WTC11 (cell line): Measurements from ENCODE around the gene PPM1M.

Experiments used
- CREB1 ChIP-seq: sonication (generic); formaldehyde crosslinking; IDR thresholded peaks from 2 replicates; pipeline ENCODE4 v1.8.0; 2023; ENCODE audit warnings: mild to moderate bottlenecking, missing genetic modification reagents
- FOXP1 ChIP-seq: sonication (generic); formaldehyde crosslinking; IDR thresholded peaks from 2 replicates; pipeline ENCODE4 v1.8.0; 2022; ENCODE audit warnings: missing genetic modification reagents, mild to moderate bottlenecking, moderate library complexity, borderline replicate concordance
- TCF7 ChIP-seq: sonication (generic); formaldehyde crosslinking; IDR thresholded peaks from 2 replicates; pipeline ENCODE4 v1.8.0; 2022; ENCODE audit warnings: mild to moderate bottlenecking, low read depth, missing genetic modification reagents, moderate library complexity
- TEAD4 ChIP-seq: sonication (generic); formaldehyde crosslinking; IDR thresholded peaks from 2 replicates; pipeline ENCODE4 v1.8.0; 2022; ENCODE audit warnings: mild to moderate bottlenecking, missing genetic modification reagents
- ZNF121 ChIP-seq: sonication (generic); formaldehyde crosslinking; IDR thresholded peaks from 2 replicates; pipeline ENCODE4 v1.8.0; 2023; ENCODE audit warnings: missing genetic modification reagents
- TF ChIP-seq, protein P1 (sequence below): fragments of 200-600 bp; IDR thresholded peaks from 2 replicates; pipeline ENCODE4 v1.8.0; 2022; ENCODE audit warnings: antibody characterized with exemption
- TF ChIP-seq, protein P2 (sequence below): sonication (generic); formaldehyde crosslinking; IDR thresholded peaks from 2 replicates; pipeline ENCODE4 v1.8.1; 2023; ENCODE audit warnings: mild to moderate bottlenecking, moderate library complexity, missing genetic modification reagents
- TF ChIP-seq, protein P3 (sequence below): sonication (generic); formaldehyde crosslinking; IDR thresholded peaks from 2 replicates; pipeline ENCODE4 v1.8.1; 2022; ENCODE audit warnings: mild to moderate bottlenecking, missing genetic modification reagents, moderate library complexity, borderline replicate concordance
- TF ChIP-seq, protein P4 (sequence below): sonication (generic); formaldehyde crosslinking; IDR thresholded peaks from 2 replicates; pipeline ENCODE4 v1.8.1; 2023; ENCODE audit warnings: mild to moderate bottlenecking, missing genetic modification reagents, moderate library complexity
- TF ChIP-seq, protein P5 (sequence below): sonication (generic); formaldehyde crosslinking; IDR thresholded peaks from 2 replicates; pipeline ENCODE4 v1.8.1; 2022; ENCODE audit warnings: low read depth, mild to moderate bottlenecking, moderate library complexity, missing genetic modification reagents, borderline replicate concordance
- TF ChIP-seq, protein P6 (sequence below): sonication (generic); formaldehyde crosslinking; IDR thresholded peaks from 2 replicates; pipeline ENCODE4 v1.8.0; 2022; ENCODE audit warnings: mild to moderate bottlenecking, missing genetic modification reagents
- TF ChIP-seq, protein P7 (sequence below): sonication (generic); formaldehyde crosslinking; IDR thresholded peaks from 2 replicates; pipeline ENCODE4 v1.8.1; 2023; ENCODE audit warnings: mild to moderate bottlenecking, missing genetic modification reagents, borderline replicate concordance
- TF ChIP-seq, protein P8 (sequence below): sonication (generic); formaldehyde crosslinking; conservative IDR thresholded peaks from 2 replicates; pipeline ENCODE4 v1.8.1; 2022; ENCODE audit warnings: mild to moderate bottlenecking, missing genetic modification reagents
- TF ChIP-seq, protein P9 (sequence below): sonication (generic); formaldehyde crosslinking; IDR thresholded peaks from 2 replicates; pipeline ENCODE4 v1.8.0; 2022; ENCODE audit warnings: mild to moderate bottlenecking, missing genetic modification reagents

DNA sequence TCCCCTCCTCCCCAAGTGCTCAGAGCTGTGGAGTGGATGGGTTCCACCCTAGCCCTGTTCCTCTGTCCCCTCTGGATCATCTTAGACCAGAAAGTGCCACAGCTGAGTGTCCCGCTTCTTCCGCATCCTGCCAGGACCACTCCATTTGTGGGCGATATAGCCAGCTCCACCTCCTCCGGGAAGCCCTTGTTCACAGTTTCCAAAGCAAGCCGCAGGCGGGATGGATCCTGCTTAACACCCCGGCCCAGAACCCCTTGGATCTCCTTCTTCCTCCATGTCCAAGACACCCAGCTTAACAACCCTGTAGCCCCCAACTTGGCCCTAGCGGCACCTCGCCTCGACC is 48.1 kb upstream of the PPM1M start:
- TF ChIP-seq, protein P1, sequence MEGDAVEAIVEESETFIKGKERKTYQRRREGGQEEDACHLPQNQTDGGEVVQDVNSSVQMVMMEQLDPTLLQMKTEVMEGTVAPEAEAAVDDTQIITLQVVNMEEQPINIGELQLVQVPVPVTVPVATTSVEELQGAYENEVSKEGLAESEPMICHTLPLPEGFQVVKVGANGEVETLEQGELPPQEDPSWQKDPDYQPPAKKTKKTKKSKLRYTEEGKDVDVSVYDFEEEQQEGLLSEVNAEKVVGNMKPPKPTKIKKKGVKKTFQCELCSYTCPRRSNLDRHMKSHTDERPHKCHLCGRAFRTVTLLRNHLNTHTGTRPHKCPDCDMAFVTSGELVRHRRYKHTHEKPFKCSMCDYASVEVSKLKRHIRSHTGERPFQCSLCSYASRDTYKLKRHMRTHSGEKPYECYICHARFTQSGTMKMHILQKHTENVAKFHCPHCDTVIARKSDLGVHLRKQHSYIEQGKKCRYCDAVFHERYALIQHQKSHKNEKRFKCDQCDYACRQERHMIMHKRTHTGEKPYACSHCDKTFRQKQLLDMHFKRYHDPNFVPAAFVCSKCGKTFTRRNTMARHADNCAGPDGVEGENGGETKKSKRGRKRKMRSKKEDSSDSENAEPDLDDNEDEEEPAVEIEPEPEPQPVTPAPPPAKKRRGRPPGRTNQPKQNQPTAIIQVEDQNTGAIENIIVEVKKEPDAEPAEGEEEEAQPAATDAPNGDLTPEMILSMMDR = no peak
- TF ChIP-seq ZNF121 (CRISPR knock-in tag) (no peak), CREB1 (CRISPR knock-in tag) (no peak), TEAD4 (CRISPR knock-in tag) (no peak), TCF7 (CRISPR knock-in tag) (no peak), FOXP1 (no peak)
- TF ChIP-seq, protein P2, sequence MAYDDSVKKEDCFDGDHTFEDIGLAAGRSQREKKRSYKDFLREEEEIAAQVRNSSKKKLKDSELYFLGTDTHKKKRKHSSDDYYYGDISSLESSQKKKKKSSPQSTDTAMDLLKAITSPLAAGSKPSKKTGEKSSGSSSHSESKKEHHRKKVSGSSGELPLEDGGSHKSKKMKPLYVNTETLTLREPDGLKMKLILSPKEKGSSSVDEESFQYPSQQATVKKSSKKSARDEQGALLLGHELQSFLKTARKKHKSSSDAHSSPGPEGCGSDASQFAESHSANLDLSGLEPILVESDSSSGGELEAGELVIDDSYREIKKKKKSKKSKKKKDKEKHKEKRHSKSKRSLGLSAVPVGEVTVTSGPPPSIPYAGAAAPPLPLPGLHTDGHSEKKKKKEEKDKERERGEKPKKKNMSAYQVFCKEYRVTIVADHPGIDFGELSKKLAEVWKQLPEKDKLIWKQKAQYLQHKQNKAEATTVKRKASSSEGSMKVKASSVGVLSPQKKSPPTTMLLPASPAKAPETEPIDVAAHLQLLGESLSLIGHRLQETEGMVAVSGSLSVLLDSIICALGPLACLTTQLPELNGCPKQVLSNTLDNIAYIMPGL (CRISPR knock-in tag) = no peak
- TF ChIP-seq, protein P3, sequence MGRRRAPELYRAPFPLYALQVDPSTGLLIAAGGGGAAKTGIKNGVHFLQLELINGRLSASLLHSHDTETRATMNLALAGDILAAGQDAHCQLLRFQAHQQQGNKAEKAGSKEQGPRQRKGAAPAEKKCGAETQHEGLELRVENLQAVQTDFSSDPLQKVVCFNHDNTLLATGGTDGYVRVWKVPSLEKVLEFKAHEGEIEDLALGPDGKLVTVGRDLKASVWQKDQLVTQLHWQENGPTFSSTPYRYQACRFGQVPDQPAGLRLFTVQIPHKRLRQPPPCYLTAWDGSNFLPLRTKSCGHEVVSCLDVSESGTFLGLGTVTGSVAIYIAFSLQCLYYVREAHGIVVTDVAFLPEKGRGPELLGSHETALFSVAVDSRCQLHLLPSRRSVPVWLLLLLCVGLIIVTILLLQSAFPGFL (CRISPR knock-in tag) = no peak
- TF ChIP-seq, protein P4, sequence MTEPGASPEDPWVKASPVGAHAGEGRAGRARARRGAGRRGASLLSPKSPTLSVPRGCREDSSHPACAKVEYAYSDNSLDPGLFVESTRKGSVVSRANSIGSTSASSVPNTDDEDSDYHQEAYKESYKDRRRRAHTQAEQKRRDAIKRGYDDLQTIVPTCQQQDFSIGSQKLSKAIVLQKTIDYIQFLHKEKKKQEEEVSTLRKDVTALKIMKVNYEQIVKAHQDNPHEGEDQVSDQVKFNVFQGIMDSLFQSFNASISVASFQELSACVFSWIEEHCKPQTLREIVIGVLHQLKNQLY (CRISPR knock-in tag) = no peak
- TF ChIP-seq, protein P5, sequence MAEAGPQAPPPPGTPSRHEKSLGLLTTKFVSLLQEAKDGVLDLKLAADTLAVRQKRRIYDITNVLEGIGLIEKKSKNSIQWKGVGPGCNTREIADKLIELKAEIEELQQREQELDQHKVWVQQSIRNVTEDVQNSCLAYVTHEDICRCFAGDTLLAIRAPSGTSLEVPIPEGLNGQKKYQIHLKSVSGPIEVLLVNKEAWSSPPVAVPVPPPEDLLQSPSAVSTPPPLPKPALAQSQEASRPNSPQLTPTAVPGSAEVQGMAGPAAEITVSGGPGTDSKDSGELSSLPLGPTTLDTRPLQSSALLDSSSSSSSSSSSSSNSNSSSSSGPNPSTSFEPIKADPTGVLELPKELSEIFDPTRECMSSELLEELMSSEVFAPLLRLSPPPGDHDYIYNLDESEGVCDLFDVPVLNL = no peak
- TF ChIP-seq, protein P6, sequence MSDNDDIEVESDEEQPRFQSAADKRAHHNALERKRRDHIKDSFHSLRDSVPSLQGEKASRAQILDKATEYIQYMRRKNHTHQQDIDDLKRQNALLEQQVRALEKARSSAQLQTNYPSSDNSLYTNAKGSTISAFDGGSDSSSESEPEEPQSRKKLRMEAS = no peak
- TF ChIP-seq, protein P7, sequence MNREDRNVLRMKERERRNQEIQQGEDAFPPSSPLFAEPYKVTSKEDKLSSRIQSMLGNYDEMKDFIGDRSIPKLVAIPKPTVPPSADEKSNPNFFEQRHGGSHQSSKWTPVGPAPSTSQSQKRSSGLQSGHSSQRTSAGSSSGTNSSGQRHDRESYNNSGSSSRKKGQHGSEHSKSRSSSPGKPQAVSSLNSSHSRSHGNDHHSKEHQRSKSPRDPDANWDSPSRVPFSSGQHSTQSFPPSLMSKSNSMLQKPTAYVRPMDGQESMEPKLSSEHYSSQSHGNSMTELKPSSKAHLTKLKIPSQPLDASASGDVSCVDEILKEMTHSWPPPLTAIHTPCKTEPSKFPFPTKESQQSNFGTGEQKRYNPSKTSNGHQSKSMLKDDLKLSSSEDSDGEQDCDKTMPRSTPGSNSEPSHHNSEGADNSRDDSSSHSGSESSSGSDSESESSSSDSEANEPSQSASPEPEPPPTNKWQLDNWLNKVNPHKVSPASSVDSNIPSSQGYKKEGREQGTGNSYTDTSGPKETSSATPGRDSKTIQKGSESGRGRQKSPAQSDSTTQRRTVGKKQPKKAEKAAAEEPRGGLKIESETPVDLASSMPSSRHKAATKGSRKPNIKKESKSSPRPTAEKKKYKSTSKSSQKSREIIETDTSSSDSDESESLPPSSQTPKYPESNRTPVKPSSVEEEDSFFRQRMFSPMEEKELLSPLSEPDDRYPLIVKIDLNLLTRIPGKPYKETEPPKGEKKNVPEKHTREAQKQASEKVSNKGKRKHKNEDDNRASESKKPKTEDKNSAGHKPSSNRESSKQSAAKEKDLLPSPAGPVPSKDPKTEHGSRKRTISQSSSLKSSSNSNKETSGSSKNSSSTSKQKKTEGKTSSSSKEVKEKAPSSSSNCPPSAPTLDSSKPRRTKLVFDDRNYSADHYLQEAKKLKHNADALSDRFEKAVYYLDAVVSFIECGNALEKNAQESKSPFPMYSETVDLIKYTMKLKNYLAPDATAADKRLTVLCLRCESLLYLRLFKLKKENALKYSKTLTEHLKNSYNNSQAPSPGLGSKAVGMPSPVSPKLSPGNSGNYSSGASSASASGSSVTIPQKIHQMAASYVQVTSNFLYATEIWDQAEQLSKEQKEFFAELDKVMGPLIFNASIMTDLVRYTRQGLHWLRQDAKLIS (CRISPR knock-in tag) = no peak
- TF ChIP-seq, protein P8, sequence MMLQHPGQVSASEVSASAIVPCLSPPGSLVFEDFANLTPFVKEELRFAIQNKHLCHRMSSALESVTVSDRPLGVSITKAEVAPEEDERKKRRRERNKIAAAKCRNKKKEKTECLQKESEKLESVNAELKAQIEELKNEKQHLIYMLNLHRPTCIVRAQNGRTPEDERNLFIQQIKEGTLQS (CRISPR knock-in tag) = no peak
- TF ChIP-seq, protein P9, sequence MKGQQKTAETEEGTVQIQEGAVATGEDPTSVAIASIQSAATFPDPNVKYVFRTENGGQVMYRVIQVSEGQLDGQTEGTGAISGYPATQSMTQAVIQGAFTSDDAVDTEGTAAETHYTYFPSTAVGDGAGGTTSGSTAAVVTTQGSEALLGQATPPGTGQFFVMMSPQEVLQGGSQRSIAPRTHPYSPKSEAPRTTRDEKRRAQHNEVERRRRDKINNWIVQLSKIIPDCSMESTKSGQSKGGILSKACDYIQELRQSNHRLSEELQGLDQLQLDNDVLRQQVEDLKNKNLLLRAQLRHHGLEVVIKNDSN (CRISPR knock-in tag) = no peak
